ENCODE measurements around the gene CFAP73. TPM values are rescaled to one million over a fixed set of nuclear protein-coding genes. Genes with fewer than 3 reads are reported as not detected.

The CFAP73 gene
- polyA plus RNA-seq, 3 donors = 0.14 TPM; not detected in 2

DNA sequence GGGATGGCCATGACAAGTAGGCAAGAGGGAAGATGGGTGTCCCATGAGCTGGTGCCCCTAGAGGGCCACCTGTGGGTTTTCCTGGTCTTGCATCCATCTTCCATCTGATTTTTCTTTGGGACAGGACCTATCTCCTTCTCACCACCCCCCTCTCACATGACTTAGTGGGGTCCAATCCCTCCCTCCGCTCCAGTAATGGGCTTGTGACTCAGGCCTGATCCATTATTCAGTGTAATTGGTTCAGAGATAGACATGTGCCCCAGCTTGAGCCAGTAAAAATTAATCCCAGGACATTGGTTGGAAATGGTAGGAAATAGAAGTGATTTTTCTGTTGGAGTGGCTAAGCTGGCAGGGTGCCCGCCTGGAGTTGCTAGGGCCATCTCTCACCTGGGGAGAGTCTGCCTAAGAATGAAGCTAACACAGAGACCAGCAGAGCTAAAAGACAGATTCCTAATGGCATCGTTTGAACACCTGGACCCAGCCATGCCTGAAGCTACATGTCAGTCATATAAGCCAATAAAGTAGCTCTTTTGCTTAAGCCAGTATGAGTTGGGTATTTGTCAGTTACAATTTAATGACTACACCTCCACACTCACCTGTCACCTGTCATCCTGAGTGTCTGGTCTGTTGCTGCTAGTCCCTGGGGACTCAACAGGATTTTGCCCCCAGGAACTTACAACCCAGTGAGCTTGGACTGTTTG is 28.7 kb upstream of the CFAP73 start:
- no peak overlapping the region for H3K27ac Mint-ChIP-seq
- WGBS (ENCODE audit: insufficient coverage) = 89% methylated on average over 1 of the region's 3 CpGs
- H3K4me2 ChIP-seq (replicated peaks; ENCODE audit: extremely low read depth, low read length, poor library complexity, severe bottlenecking) = no peak overlapping the region

GRCh38 chr12:113127791-113128199 is 21.7 kb upstream of the CFAP73 start:
- 31% methylated on average over 3 of the region's 15 CpGs for WGBS (ENCODE audit: insufficient coverage)
- H3K9ac ChIP-seq (ENCODE audit: insufficient read depth, low read length, poor library complexity, severe bottlenecking) = no peak overlapping the region
- no peak overlapping the region for H3K4me3 ChIP-seq (replicated peaks in 1 of 3; ENCODE audit: low read depth in 2 of 3, low read length in 3 of 3)
- DNase-seq = no peak
- H3K4me1 Mint-ChIP-seq = peaks cover 2% of the 10 kb centered on the region
- H3K27me3 ChIP-seq (ENCODE audit: control insufficient read depth in 2 of 2, insufficient read depth in 2 of 2, low read length in 2 of 2) = peaks cover 0 to 5% of the 10 kb centered on the region in 2 donors
- peaks cover 9 to 27% (median 12%) of the 10 kb centered on the region in 3 donors for H3K27me3 Mint-ChIP-seq (ENCODE audit: low read depth in 3 of 3)
- no peak overlapping the region for H3K27ac Mint-ChIP-seq
- no peak overlapping the region for H3K4me2 ChIP-seq (replicated peaks; ENCODE audit: extremely low read depth, low read length, poor library complexity, severe bottlenecking)
- H3K79me2 ChIP-seq (ENCODE audit: insufficient read depth, low read length) = no peaks in the 10 kb centered on the region
- no peaks in the 10 kb centered on the region for H3K36me3 Mint-ChIP-seq
- H4K20me1 ChIP-seq (ENCODE audit: insufficient read depth, low read length) = no peaks in the 10 kb centered on the region
- peak overlapping the region in 1 of 2 donors; percentile 14 for H3K4me3 Mint-ChIP-seq
- H3K36me3 ChIP-seq (replicated peaks in 1 of 2; ENCODE audit: control insufficient read depth in 1 of 2, insufficient read depth in 2 of 2, low read length in 2 of 2) = no peaks in the 10 kb centered on the region
- H3K4me1 ChIP-seq (ENCODE audit: control insufficient read depth in 1 of 2, insufficient read depth in 2 of 2, low read length in 2 of 2) = no peaks in the 10 kb centered on the region
- intact Hi-C loops (cut with micrococcal nuclease) = no loop called here
- TF ChIP-seq, protein P1, sequence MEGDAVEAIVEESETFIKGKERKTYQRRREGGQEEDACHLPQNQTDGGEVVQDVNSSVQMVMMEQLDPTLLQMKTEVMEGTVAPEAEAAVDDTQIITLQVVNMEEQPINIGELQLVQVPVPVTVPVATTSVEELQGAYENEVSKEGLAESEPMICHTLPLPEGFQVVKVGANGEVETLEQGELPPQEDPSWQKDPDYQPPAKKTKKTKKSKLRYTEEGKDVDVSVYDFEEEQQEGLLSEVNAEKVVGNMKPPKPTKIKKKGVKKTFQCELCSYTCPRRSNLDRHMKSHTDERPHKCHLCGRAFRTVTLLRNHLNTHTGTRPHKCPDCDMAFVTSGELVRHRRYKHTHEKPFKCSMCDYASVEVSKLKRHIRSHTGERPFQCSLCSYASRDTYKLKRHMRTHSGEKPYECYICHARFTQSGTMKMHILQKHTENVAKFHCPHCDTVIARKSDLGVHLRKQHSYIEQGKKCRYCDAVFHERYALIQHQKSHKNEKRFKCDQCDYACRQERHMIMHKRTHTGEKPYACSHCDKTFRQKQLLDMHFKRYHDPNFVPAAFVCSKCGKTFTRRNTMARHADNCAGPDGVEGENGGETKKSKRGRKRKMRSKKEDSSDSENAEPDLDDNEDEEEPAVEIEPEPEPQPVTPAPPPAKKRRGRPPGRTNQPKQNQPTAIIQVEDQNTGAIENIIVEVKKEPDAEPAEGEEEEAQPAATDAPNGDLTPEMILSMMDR (IDR thresholded peaks at IDR 0.05) = no peak
- H3K27ac ChIP-seq (ENCODE audit: low read depth in 1 of 2, low read length in 2 of 2) = no peak overlapping the region
- peaks cover 0 to 11% (median 8%) of the 10 kb centered on the region in 7 donors for H3K9me3 Mint-ChIP-seq
- no peak overlapping the region for H2AFZ ChIP-seq (ENCODE audit: insufficient read depth, low read depth, low read length, poor library complexity, severe bottlenecking)
- H3K9me3 ChIP-seq (replicated peaks in 1 of 2; ENCODE audit: control insufficient read depth in 1 of 2, insufficient read depth in 1 of 2, low read length in 2 of 2) = no peaks in the 10 kb centered on the region

More for the DNA sequence above, 28.7 kb upstream of the CFAP73 start:
- no peaks in the 10 kb centered on the region for H3K4me1 Mint-ChIP-seq
- Histone ChIP-seq H3K27ac (ENCODE audit: low read depth in 1 of 2, low read length in 2 of 2) (no peak overlapping the region), H2AFZ (ENCODE audit: insufficient read depth, low read depth, low read length, poor library complexity, severe bottlenecking) (no peak overlapping the region), H3K27me3 (ENCODE audit: control insufficient read depth in 2 of 2, insufficient read depth in 2 of 2, low read length in 2 of 2) (peaks cover 0 to 7% of the 10 kb centered on the region in 2 donors), H3K9ac (ENCODE audit: insufficient read depth, low read length, poor library complexity, severe bottlenecking) (no peak overlapping the region), H3K4me3 (replicated peaks in 1 of 3; ENCODE audit: low read depth in 2 of 3, low read length in 3 of 3) (no peak overlapping the region), H3K4me1 (ENCODE audit: control insufficient read depth in 1 of 2, insufficient read depth in 2 of 2, low read length in 2 of 2) (no peaks in the 10 kb centered on the region), H3K9me3 (replicated peaks in 1 of 2; ENCODE audit: control insufficient read depth in 1 of 2, insufficient read depth in 1 of 2, low read length in 2 of 2) (no peaks in the 10 kb centered on the region), H3K79me2 (ENCODE audit: insufficient read depth, low read length) (no peaks in the 10 kb centered on the region), H4K20me1 (ENCODE audit: insufficient read depth, low read length) (no peaks in the 10 kb centered on the region), H3K36me3 (replicated peaks in 1 of 2; ENCODE audit: control insufficient read depth in 1 of 2, insufficient read depth in 2 of 2, low read length in 2 of 2) (no peaks in the 10 kb centered on the region)
- DNase-seq = no peak
- H3K27me3 Mint-ChIP-seq (ENCODE audit: low read depth in 3 of 3) = peaks cover 3 to 11% (median 8%) of the 10 kb centered on the region in 3 donors
- TF ChIP-seq, protein P1 (IDR thresholded peaks at IDR 0.05) = no peak
- intact Hi-C loops (cut with micrococcal nuclease) = no loop called here
- no peak overlapping the region for H3K4me3 Mint-ChIP-seq
- H3K36me3 Mint-ChIP-seq = no peaks in the 10 kb centered on the region
- peaks cover 0 to 16% (median 12%) of the 10 kb centered on the region in 7 donors for H3K9me3 Mint-ChIP-seq

Measured in CD14-positive monocyte (primary cell).